K562 (cell line): ENCODE data around the gene H2BK1. TPM values are rescaled to one million over a fixed set of nuclear protein-coding genes. Genes with fewer than 3 reads are reported as not detected.
A peak's percentile ranks its signal among the peaks of the same experiment; 100 is the strongest.

Source experiments
- ATAC-seq: fragments of 200-7000 bp; cut with Tn5 transposase; 3 replicates; pipeline ENCODE4 v1.9.1; 2020; ENCODE audit warnings: moderate library complexity
- BruUV-seq: library from RNA; stranded (reverse); fragments of 400-500 nt; replicated peaks from 2 replicates; lab custom pipeline; 2021; lab: Mats Ljungman, UMichigan
- CTCF ChIA-PET: fragments of 300-600 bp; formaldehyde crosslinking; extraction: SDS; loops from one replicate; lab custom pipeline; 2021; ENCODE audit warnings: low intra/inter-chr PET ratio; lab: Yijun Ruan, JAX
- POLR2A ChIA-PET: fragments of 300-600, 350-650 bp; sonication (Branson Sonifier 250); formaldehyde crosslinking; extraction: SDS; loops from one replicate; lab custom pipeline; 2021; ENCODE audit warnings: antibody characterized with exemption, inconsistent platforms; lab: Yijun Ruan, JAX
- DNase-seq, 4 experiments: peaks; one replicate each; pipeline versions ENCODE4 v3.0.0 to v3.0.0-alpha.2; 2011 to 2018; ENCODE audit warnings: low spot score in 3 of 4, mixed read lengths in 3 of 4; ENCODE audit errors: extremely low read depth in 1 of 4
- FAIRE-seq: peaks from 2 replicates; lab custom pipeline; 2011; peaks lifted over from hg19 to GRCh38; lab: Jason Lieb, UNC
- H2AFZ ChIP-seq: 2 replicates; pipeline ENCODE4 v1.6.0; 2011; ENCODE audit warnings: low read depth, low read length, control low read depth, inconsistent platforms
- H3K27ac ChIP-seq: fragments of 200-600 bp; 3 replicates; pipeline ENCODE4 v1.8.0; 2011; ENCODE audit warnings: low read depth, mild to moderate bottlenecking, control low read depth, inconsistent platforms, low read length, moderate library complexity, mixed read lengths; ENCODE audit errors: extremely low read depth
- H3K27me3 ChIP-seq, 2 experiments: fragments of 300-600 bp in 1 of 2; 2 replicates in 1 of 2; 3 replicates in 1 of 2; pipeline versions ENCODE4 v1.6.0 to v1.8.0; 2011; ENCODE audit warnings: inconsistent platforms in 2 of 2, low read length in 2 of 2, mild to moderate bottlenecking in 1 of 2, mixed read lengths in 1 of 2, moderate library complexity in 1 of 2; ENCODE audit not compliant: control insufficient read depth in 2 of 2, insufficient read depth in 2 of 2
- H3K36me3 ChIP-seq: fragments of 300-600 bp; 3 replicates; pipeline ENCODE4 v1.8.0; 2011; ENCODE audit warnings: mild to moderate bottlenecking, low read length, inconsistent platforms; ENCODE audit not compliant: control insufficient read depth, insufficient read depth
- H3K4me1 ChIP-seq, 2 experiments: fragments of 200-600 bp in 1 of 2; replicated peaks in 1 of 2; 2 replicates in 1 of 2; 3 replicates in 1 of 2; pipeline versions ENCODE4 v1.5.1 to v1.8.0; 2011; ENCODE audit warnings: inconsistent platforms in 2 of 2, low read length in 2 of 2, mild to moderate bottlenecking in 1 of 2, mixed read lengths in 1 of 2, moderate library complexity in 1 of 2; ENCODE audit not compliant: control insufficient read depth in 2 of 2, insufficient read depth in 2 of 2
- H3K4me2 ChIP-seq: 2 replicates; pipeline ENCODE4 v1.6.1; 2011; ENCODE audit warnings: low read length, control low read depth, inconsistent platforms, mixed read lengths; ENCODE audit not compliant: insufficient read depth
- H3K4me3 ChIP-seq: fragments of 200-600 bp; sonication (generic), shearing (Covaris generic); 2 replicates; pipeline ENCODE4 v1.5.1; 2016; ENCODE audit warnings: control low read depth, inconsistent platforms
- H3K79me2 ChIP-seq: fragments of 200-600 bp; 3 replicates; pipeline ENCODE4 v1.8.0; 2011; ENCODE audit warnings: low read length, inconsistent platforms; ENCODE audit not compliant: control insufficient read depth, insufficient read depth
- H3K9ac ChIP-seq, 2 experiments: 2 replicates each; pipeline versions ENCODE4 v1.6.0 to v1.6.1; 2011; ENCODE audit warnings: low read depth in 2 of 2, low read length in 2 of 2, control low read depth in 1 of 2, inconsistent platforms in 1 of 2, mild to moderate bottlenecking in 1 of 2, mixed read lengths in 1 of 2; ENCODE audit not compliant: insufficient read depth in 1 of 2
- H3K9me1 ChIP-seq: one replicate; pipeline ENCODE4 v1.6.0; 2011; ENCODE audit warnings: inconsistent platforms, mild to moderate bottlenecking, low read length, moderate library complexity; ENCODE audit not compliant: control insufficient read depth, insufficient read depth
- H3K9me3 ChIP-seq: replicated peaks from 2 replicates; pipeline ENCODE4 v1.5.1; 2011; ENCODE audit warnings: low read depth, low read length, inconsistent platforms; ENCODE audit not compliant: control insufficient read depth, insufficient read depth
- H4K20me1 ChIP-seq: replicated peaks from 2 replicates; pipeline ENCODE4 v1.6.1; 2011; ENCODE audit warnings: low read length, inconsistent platforms, mixed read lengths; ENCODE audit not compliant: control insufficient read depth, insufficient read depth
- ADNP ChIP-seq: fragments of 200-800 bp; sonication (Bioruptor generic); IDR thresholded peaks from 2 replicates; pipeline ENCODE4 v1.6.1; 2016; ENCODE audit warnings: missing genetic modification characterization, missing compliant biosample characterization
- SNRNP70 ChIP-seq: fragments of 200-400 bp; formaldehyde crosslinking; optimal IDR thresholded peaks from 2 replicates; pipeline ENCODE3; 2017; ENCODE audit warnings: low read depth, low read length
- WGBS: fragments of 100-300 bp; shearing (Covaris generic); methylation state at CpG from one replicate; pipeline ENCODE4 v1.1.6; 2016; ENCODE audit warnings: low coverage, mixed read lengths; ENCODE audit not compliant: insufficient coverage; ENCODE audit errors: missing lambda C conversion rate; 5-methylcytosine and 5-hydroxymethylcytosine counted together
- in situ Hi-C: fragments of 300-500 bp; cut with MboI; formaldehyde crosslinking; loops from 4 replicates; pipeline ENCODE4 v1.15.0; 2018; ENCODE audit warnings: inconsistent platforms, mixed read lengths
- intact Hi-C: fragments of 100-400 bp; cut with micrococcal nuclease; formaldehyde crosslinking; loops from 2 replicates; pipeline ENCODE4 v1.14.2; 2022
- polyA plus RNA-seq, 8 experiments: library from polyadenylated mRNA; depleted of rRNA in 4 of 8; stranded (reverse) in 5 of 8; unstranded in 3 of 8; fragments of >200 nt; fragmentation: Nextera tagmentation in 2 of 8; fragmentation: Illumina TruSeq in 1 of 8; extraction: Ambion mirVana in 2 of 8; extraction: Trizol in 1 of 8; gene quantifications; 2 replicates each; pipeline versions ENCODE4 v1.2.1 to v1.2.3, GENCODE V29; 2011 to 2014; ENCODE audit warnings: inconsistent platforms in 1 of 8, missing spikeins in 1 of 8
- total RNA-seq, 7 experiments: library from RNA; depleted of rRNA in 6 of 7; stranded (reverse); fragments of >200 nt in 6 of 7; fragmentation: Illumina TruSeq in 2 of 7; extraction: Trizol in 2 of 7; gene quantifications; 2 replicates each; pipeline versions ENCODE4 v1.2.1 to v1.2.3, GENCODE V29; 2011 to 2021; ENCODE audit warnings: low replicate concordance in 1 of 7
- TF ChIP-seq, protein P1 (sequence below): sonication (generic); formaldehyde crosslinking; IDR thresholded peaks from 2 replicates; pipeline ENCODE4 v1.8.1; 2023; ENCODE audit warnings: mild to moderate bottlenecking, missing genetic modification reagents

H2BK1 gene
- total and polyA plus RNA-seq, 9 of the 15 experiments (the other 6 are each of a cell fraction or from before 2014, with no cell fraction given) = not detected

GRCh38 chr7:151254316-151254715, 44.0 kb upstream of the H2BK1 start:
- no peaks in the 10 kb centered on the region for H3K9me3 ChIP-seq
- 5% methylated on average over 7 of the region's 7 CpGs for WGBS
- H3K27ac ChIP-seq = no peak overlapping the region
- intact Hi-C loops = no loop called here
- peak overlapping the region in 1 of 2 experiments; percentile 45; a peak in 1 of 4 replicates for H3K9ac ChIP-seq
- no peaks in the 10 kb centered on the region for H3K79me2 ChIP-seq
- H3K4me2 ChIP-seq = no peak overlapping the region
- peaks cover 7 to 30% of the 10 kb centered on the region in 2 experiments; a peak in 4 of 5 replicates for H3K4me1 ChIP-seq
- CTCF ChIA-PET = no interaction called here
- H3K36me3 ChIP-seq = no peaks in the 10 kb centered on the region
- TF ChIP-seq SNRNP70 (no peak), ADNP (tag) (no peak)
- TF ChIP-seq, protein P1, sequence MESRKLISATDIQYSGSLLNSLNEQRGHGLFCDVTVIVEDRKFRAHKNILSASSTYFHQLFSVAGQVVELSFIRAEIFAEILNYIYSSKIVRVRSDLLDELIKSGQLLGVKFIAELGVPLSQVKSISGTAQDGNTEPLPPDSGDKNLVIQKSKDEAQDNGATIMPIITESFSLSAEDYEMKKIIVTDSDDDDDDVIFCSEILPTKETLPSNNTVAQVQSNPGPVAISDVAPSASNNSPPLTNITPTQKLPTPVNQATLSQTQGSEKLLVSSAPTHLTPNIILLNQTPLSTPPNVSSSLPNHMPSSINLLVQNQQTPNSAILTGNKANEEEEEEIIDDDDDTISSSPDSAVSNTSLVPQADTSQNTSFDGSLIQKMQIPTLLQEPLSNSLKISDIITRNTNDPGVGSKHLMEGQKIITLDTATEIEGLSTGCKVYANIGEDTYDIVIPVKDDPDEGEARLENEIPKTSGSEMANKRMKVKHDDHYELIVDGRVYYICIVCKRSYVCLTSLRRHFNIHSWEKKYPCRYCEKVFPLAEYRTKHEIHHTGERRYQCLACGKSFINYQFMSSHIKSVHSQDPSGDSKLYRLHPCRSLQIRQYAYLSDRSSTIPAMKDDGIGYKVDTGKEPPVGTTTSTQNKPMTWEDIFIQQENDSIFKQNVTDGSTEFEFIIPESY = no peak
- TF ChIP-seq, all 486 proteins: peak for 0
- Histone ChIP-seq H3K27me3 (peaks cover 66 to 90% of the 10 kb centered on the region in 2 experiments), H4K20me1 (peaks cover 26% of the 10 kb centered on the region), H3K4me3 (no peak overlapping the region), H2AFZ (no peak overlapping the region), H3K9me1 (no peaks in the 10 kb centered on the region)
- POLR2A ChIA-PET = no interaction called here
- no TSS peak for BruUV-seq
- ATAC-seq (no peak), DNase-seq (no peak), FAIRE-seq (no peak)
- in situ Hi-C loops = no loop called here
